ENCODE results near the gene FABP1.

Gene FABP1

GRCh38 chr2:88127888-88128653 lies at the start of gene FABP1:
TSS of gene FABP1 (minus strand) at chr2:88128062. CDS start at chr2:88128017, 45 bp downstream.
- TF ChIP-seq, protein P1, sequence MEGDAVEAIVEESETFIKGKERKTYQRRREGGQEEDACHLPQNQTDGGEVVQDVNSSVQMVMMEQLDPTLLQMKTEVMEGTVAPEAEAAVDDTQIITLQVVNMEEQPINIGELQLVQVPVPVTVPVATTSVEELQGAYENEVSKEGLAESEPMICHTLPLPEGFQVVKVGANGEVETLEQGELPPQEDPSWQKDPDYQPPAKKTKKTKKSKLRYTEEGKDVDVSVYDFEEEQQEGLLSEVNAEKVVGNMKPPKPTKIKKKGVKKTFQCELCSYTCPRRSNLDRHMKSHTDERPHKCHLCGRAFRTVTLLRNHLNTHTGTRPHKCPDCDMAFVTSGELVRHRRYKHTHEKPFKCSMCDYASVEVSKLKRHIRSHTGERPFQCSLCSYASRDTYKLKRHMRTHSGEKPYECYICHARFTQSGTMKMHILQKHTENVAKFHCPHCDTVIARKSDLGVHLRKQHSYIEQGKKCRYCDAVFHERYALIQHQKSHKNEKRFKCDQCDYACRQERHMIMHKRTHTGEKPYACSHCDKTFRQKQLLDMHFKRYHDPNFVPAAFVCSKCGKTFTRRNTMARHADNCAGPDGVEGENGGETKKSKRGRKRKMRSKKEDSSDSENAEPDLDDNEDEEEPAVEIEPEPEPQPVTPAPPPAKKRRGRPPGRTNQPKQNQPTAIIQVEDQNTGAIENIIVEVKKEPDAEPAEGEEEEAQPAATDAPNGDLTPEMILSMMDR (IDR thresholded peaks at IDR 0.05; ENCODE audit: extremely low read depth, missing control alignments): no peak
- no peak for DNase-seq (ENCODE audit: low spot score)

DNA sequence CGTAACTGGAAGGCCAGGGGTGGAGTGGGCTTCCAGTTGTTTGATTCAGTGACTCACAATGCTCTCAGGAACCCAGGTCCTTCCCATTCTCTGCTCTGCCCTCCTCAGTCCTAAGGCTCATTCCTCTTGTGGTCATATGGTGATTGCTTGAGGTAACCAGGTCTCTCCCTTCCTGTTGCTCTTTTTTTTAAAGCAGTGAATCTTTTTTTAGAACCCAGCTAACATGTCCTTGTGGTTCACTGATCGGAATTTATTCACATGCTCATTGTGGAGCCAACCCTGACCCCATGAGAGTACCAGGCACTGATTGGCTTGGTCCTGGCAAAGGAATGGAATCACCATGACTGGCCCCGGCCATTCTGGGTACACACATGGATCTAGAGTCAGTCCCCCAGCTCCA lies 49.7 kb upstream of the FABP1 start:
- TF ChIP-seq, protein P1 (IDR thresholded peaks at IDR 0.05; ENCODE audit: extremely low read depth, missing control alignments): no peak
- DNase-seq (ENCODE audit: low spot score): no peak

- no peak for DNase-seq (ENCODE audit: low spot score)
- TF ChIP-seq, protein P1 (IDR thresholded peaks at IDR 0.05; ENCODE audit: extremely low read depth, missing control alignments): no peak
Measured at GRCh38 chr2:88176352-88176984, 48.6 kb upstream of the FABP1 start.

DNA sequence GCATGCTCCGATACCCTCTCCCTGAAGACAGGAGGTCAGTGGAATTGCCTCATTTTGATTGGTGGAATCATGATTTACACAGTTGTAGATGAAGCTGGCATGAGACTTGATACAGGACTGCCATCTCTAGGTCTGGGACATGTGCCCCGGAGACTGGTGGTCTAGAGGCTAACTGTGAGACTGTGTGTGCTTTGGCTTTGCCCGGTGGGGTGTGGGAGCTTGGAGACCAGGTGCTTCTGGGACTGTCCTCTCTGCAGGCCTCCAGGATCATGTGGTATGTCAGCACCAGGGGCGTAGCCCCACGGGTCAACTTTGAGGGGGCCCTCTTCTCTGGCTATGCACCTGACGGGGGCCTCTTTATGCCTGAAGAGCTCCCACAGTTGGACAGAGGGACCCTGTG lies 45.0 kb upstream of the FABP1 start:
- DNase-seq (ENCODE audit: low spot score): no peak
- TF ChIP-seq, protein P1 (IDR thresholded peaks at IDR 0.05; ENCODE audit: extremely low read depth, missing control alignments): no peak

GRCh38 chr2:88171966-88172365 lies 44.1 kb upstream of the FABP1 start:
- TF ChIP-seq, protein P1 (IDR thresholded peaks at IDR 0.05; ENCODE audit: extremely low read depth, missing control alignments): no peak
- no peak for DNase-seq (ENCODE audit: low spot score)

GRCh38 chr2:88170472-88170892 lies 42.6 kb upstream of the FABP1 start:
- no peak for DNase-seq (ENCODE audit: low spot score)
- TF ChIP-seq, protein P1 (IDR thresholded peaks at IDR 0.05; ENCODE audit: extremely low read depth, missing control alignments): no peak

- DNase-seq (ENCODE audit: low spot score): no peak
- TF ChIP-seq, protein P1 (IDR thresholded peaks at IDR 0.05; ENCODE audit: extremely low read depth, missing control alignments): no peak
Measured at GRCh38 chr2:88168386-88168785, 40.5 kb upstream of the FABP1 start.
